ENCODE results near the gene DAPP1.

- TF ChIP-seq POLR2AphosphoS5 (IDR thresholded peaks at IDR 0.05; ENCODE audit: low read depth, low read length) (no peak), ZNF274 (IDR thresholded peaks at IDR 0.05; ENCODE audit: borderline replicate concordance, extremely low read depth, low read length) (no peak), GABPA (IDR thresholded peaks at IDR 0.05; ENCODE audit: borderline replicate concordance, insufficient read depth, low read length) (no peak), SRF (IDR thresholded peaks at IDR 0.05; ENCODE audit: low read depth, low read length) (no peak), SUZ12 (IDR thresholded peaks at IDR 0.05; ENCODE audit: low read length) (no peak), CTCF (IDR thresholded peaks at IDR 0.05; ENCODE audit: control extremely low read depth in 1 of 3, insufficient read depth in 1 of 3, low read depth in 1 of 3, low read length in 3 of 3) (no peak), JUND (IDR thresholded peaks at IDR 0.05; ENCODE audit: low read length) (no peak), TAF1 (IDR thresholded peaks at IDR 0.05; ENCODE audit: low read depth, low read length) (no peak)
Observed at GRCh38 chr4:99811117-99811516, 5.5 kb upstream of the DAPP1 start.

Data from H1 (cell line).